ENCODE data around the gene CST11. TPM values are rescaled to one million over a fixed set of nuclear protein-coding genes. Genes with fewer than 3 reads are reported as not detected.

CST11 gene
- total RNA-seq, 1 donor from 2014 or later, result not detected

GRCh38 chr20:23454816-23455215, 2.1 kb upstream of the CST11 start:
- Mint-ChIP-seq H3K27me3 (ENCODE audit: unreplicated experiment) (peaks cover 14% of the 10 kb centered on the region), H3K36me3 (ENCODE audit: unreplicated experiment) (no peaks in the 10 kb centered on the region), H3K27ac (ENCODE audit: unreplicated experiment) (no peak overlapping the region), H3K4me1 (ENCODE audit: unreplicated experiment) (no peaks in the 10 kb centered on the region), H3K4me3 (ENCODE audit: unreplicated experiment) (no peak overlapping the region), H3K9me3 (ENCODE audit: unreplicated experiment) (no peaks in the 10 kb centered on the region)
- DNase-seq (ENCODE audit: extremely low spot score, unreplicated experiment), result no peak
- TF ChIP-seq, protein P1, sequence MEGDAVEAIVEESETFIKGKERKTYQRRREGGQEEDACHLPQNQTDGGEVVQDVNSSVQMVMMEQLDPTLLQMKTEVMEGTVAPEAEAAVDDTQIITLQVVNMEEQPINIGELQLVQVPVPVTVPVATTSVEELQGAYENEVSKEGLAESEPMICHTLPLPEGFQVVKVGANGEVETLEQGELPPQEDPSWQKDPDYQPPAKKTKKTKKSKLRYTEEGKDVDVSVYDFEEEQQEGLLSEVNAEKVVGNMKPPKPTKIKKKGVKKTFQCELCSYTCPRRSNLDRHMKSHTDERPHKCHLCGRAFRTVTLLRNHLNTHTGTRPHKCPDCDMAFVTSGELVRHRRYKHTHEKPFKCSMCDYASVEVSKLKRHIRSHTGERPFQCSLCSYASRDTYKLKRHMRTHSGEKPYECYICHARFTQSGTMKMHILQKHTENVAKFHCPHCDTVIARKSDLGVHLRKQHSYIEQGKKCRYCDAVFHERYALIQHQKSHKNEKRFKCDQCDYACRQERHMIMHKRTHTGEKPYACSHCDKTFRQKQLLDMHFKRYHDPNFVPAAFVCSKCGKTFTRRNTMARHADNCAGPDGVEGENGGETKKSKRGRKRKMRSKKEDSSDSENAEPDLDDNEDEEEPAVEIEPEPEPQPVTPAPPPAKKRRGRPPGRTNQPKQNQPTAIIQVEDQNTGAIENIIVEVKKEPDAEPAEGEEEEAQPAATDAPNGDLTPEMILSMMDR (IDR thresholded peaks at IDR 0.05), result no peak

- Mint-ChIP-seq H3K4me3 (ENCODE audit: unreplicated experiment) (no peak overlapping the region), H3K9me3 (ENCODE audit: unreplicated experiment) (no peaks in the 10 kb centered on the region), H3K27ac (ENCODE audit: unreplicated experiment) (no peak overlapping the region), H3K36me3 (ENCODE audit: unreplicated experiment) (no peaks in the 10 kb centered on the region), H3K27me3 (ENCODE audit: unreplicated experiment) (peaks cover 6% of the 10 kb centered on the region), H3K4me1 (ENCODE audit: unreplicated experiment) (no peaks in the 10 kb centered on the region)
- DNase-seq (ENCODE audit: extremely low spot score, unreplicated experiment), result peak; percentile 77
- TF ChIP-seq, protein P1 (IDR thresholded peaks at IDR 0.05), result no peak
Observed at GRCh38 chr20:23453549-23454543, 1.2 kb upstream of the CST11 start.

DNA sequence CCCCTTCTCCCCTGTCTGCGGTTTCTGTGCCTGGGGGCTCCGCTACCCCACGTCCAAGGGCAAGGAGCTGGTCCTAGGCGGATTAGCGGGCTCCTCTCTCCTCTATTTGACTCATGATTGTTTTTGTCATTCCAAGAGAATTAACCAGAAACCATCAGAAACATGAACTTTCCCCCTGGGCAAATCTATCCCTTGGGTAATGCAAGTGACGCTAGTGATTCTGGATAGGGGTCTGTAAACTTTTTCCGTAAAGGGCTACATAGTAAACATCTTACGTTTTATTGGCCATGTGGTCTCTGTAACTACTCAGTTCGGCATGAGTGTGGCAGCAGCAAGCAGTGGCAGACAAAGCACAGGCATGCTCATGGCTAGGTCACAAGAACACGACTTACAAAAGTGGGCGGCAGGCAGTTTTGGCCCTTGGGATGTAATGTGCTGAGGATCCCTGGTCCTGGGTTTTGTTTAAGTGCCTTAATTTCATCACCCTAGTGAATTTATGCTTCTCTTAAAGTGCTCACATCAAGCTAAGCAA, 654 bp downstream of the CST11 start:
- TF ChIP-seq, protein P1 (IDR thresholded peaks at IDR 0.05), result no peak
- H3K4me3 Mint-ChIP-seq (ENCODE audit: unreplicated experiment), result no peak overlapping the region
- H3K27me3 Mint-ChIP-seq (ENCODE audit: unreplicated experiment), result peaks cover 4% of the 10 kb centered on the region
- H3K4me1 Mint-ChIP-seq (ENCODE audit: unreplicated experiment), result no peaks in the 10 kb centered on the region
- H3K36me3 Mint-ChIP-seq (ENCODE audit: unreplicated experiment), result no peaks in the 10 kb centered on the region
- DNase-seq (ENCODE audit: extremely low spot score, unreplicated experiment), result no peak
- no peak overlapping the region for H3K27ac Mint-ChIP-seq (ENCODE audit: unreplicated experiment)
- H3K9me3 Mint-ChIP-seq (ENCODE audit: unreplicated experiment), result no peaks in the 10 kb centered on the region

GRCh38 chr20:23450877-23451276, 1.8 kb downstream of the CST11 start:
- Mint-ChIP-seq H3K4me1 (ENCODE audit: unreplicated experiment) (peaks cover under 1% of the 10 kb centered on the region), H3K27me3 (ENCODE audit: unreplicated experiment) (no peaks in the 10 kb centered on the region), H3K4me3 (ENCODE audit: unreplicated experiment) (no peak overlapping the region), H3K36me3 (ENCODE audit: unreplicated experiment) (no peaks in the 10 kb centered on the region), H3K9me3 (ENCODE audit: unreplicated experiment) (no peaks in the 10 kb centered on the region), H3K27ac (ENCODE audit: unreplicated experiment) (no peak overlapping the region)
- TF ChIP-seq, protein P1 (IDR thresholded peaks at IDR 0.05), result no peak
- no peak for DNase-seq (ENCODE audit: extremely low spot score, unreplicated experiment)

GRCh38 chr20:23449421-23449820, 3.3 kb downstream of the CST11 start:
- Mint-ChIP-seq H3K27me3 (ENCODE audit: unreplicated experiment) (no peaks in the 10 kb centered on the region), H3K4me3 (ENCODE audit: unreplicated experiment) (no peak overlapping the region), H3K27ac (ENCODE audit: unreplicated experiment) (no peak overlapping the region), H3K9me3 (ENCODE audit: unreplicated experiment) (no peaks in the 10 kb centered on the region), H3K4me1 (ENCODE audit: unreplicated experiment) (peaks cover 4% of the 10 kb centered on the region), H3K36me3 (ENCODE audit: unreplicated experiment) (no peaks in the 10 kb centered on the region)
- TF ChIP-seq, protein P1 (IDR thresholded peaks at IDR 0.05), result no peak
- DNase-seq (ENCODE audit: extremely low spot score, unreplicated experiment), result no peak
